Measurements from ENCODE around the gene FHDC1.

DNA sequence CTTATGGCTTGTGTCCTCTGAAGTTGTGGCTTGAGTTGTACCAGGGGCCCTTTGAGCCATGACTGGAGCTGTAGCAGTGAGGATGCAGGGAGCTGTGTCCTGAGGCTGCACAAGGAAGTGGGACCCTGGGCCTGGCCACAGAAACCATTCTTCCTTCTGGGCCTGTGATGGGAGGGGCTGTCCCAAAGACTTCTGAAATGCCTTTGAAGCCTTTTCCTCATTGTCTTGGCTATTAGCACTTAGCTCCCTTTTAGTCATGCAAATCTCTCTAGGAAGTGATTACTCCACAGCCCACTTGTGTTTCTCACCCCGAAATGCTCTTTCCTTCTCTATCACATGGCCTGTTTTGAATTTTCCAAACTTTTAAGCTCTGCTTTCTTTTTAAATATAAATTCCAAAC is 92.4 kb downstream of the FHDC1 start:
- no peak for TF ChIP-seq ZNF302 (CRISPR knock-in tag; IDR thresholded peaks at IDR 0.05)
- TF ChIP-seq, protein P1, sequence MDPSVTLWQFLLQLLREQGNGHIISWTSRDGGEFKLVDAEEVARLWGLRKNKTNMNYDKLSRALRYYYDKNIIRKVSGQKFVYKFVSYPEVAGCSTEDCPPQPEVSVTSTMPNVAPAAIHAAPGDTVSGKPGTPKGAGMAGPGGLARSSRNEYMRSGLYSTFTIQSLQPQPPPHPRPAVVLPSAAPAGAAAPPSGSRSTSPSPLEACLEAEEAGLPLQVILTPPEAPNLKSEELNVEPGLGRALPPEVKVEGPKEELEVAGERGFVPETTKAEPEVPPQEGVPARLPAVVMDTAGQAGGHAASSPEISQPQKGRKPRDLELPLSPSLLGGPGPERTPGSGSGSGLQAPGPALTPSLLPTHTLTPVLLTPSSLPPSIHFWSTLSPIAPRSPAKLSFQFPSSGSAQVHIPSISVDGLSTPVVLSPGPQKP (IDR thresholded peaks at IDR 0.05; ENCODE audit: low read depth, low read length) = no peak
- TF ChIP-seq, protein P2, sequence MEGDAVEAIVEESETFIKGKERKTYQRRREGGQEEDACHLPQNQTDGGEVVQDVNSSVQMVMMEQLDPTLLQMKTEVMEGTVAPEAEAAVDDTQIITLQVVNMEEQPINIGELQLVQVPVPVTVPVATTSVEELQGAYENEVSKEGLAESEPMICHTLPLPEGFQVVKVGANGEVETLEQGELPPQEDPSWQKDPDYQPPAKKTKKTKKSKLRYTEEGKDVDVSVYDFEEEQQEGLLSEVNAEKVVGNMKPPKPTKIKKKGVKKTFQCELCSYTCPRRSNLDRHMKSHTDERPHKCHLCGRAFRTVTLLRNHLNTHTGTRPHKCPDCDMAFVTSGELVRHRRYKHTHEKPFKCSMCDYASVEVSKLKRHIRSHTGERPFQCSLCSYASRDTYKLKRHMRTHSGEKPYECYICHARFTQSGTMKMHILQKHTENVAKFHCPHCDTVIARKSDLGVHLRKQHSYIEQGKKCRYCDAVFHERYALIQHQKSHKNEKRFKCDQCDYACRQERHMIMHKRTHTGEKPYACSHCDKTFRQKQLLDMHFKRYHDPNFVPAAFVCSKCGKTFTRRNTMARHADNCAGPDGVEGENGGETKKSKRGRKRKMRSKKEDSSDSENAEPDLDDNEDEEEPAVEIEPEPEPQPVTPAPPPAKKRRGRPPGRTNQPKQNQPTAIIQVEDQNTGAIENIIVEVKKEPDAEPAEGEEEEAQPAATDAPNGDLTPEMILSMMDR (IDR thresholded peaks at IDR 0.05) = no peak
- no peak for TF ChIP-seq RNF2 (IDR thresholded peaks at IDR 0.05; ENCODE audit: borderline replicate concordance, low read depth)
- TF ChIP-seq, protein P3, sequence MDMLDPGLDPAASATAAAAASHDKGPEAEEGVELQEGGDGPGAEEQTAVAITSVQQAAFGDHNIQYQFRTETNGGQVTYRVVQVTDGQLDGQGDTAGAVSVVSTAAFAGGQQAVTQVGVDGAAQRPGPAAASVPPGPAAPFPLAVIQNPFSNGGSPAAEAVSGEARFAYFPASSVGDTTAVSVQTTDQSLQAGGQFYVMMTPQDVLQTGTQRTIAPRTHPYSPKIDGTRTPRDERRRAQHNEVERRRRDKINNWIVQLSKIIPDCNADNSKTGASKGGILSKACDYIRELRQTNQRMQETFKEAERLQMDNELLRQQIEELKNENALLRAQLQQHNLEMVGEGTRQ (IDR thresholded peaks at IDR 0.05) = no peak
- no peak for TF ChIP-seq JUN (IDR thresholded peaks at IDR 0.05)
- TF ChIP-seq RCOR1 (IDR thresholded peaks at IDR 0.05; ENCODE audit: low read depth, low read length) = no peak

Measured in A549 (cell line).